GM19240 (cell line): ENCODE results near the gene IQSEC2.

Experiments
- DNase-seq: peaks from one replicate; pipeline ENCODE4 v3.0.0; 2011; ENCODE audit warnings: low spot score; ENCODE audit not compliant: insufficient read length

Gene IQSEC2

GRCh38 chrX:53305219-53305995 is 24.0 kb upstream of the IQSEC2 start:
- no peak for DNase-seq

- DNase-seq = no peak
These were observed 21.8 kb upstream of the IQSEC2 start for GRCh38 chrX:53303195-53303594.

GRCh38 chrX:53300157-53300556 is 18.8 kb upstream of the IQSEC2 start:
- no peak for DNase-seq

- DNase-seq = no peak
These were observed 12.8 kb upstream of the IQSEC2 start for GRCh38 chrX:53294024-53294648.

GRCh38 chrX:53291596-53291995 is 10.2 kb upstream of the IQSEC2 start:
- no peak for DNase-seq

GRCh38 chrX:53290441-53291041 is 9.2 kb upstream of the IQSEC2 start:
- DNase-seq = no peak

- DNase-seq = no peak
These were observed 6.8 kb upstream of the IQSEC2 start for GRCh38 chrX:53288189-53288588.

- DNase-seq = no peak
These were observed 6.2 kb upstream of the IQSEC2 start for GRCh38 chrX:53287493-53288138.

- DNase-seq = no peak
These were observed 4.8 kb upstream of the IQSEC2 start for GRCh38 chrX:53286171-53286570.

- no peak for DNase-seq
These were observed 4.2 kb upstream of the IQSEC2 start for GRCh38 chrX:53285591-53285990.

- DNase-seq = peak; percentile 57
These were observed 3.5 kb upstream of the IQSEC2 start for GRCh38 chrX:53284684-53285447.

- no peak for DNase-seq
These were observed 2.2 kb upstream of the IQSEC2 start for GRCh38 chrX:53283567-53283966.

- DNase-seq = no peak
These were observed 1.7 kb upstream of the IQSEC2 start for GRCh38 chrX:53283099-53283498.

GRCh38 chrX:53281963-53282695 is 745 bp upstream of the IQSEC2 start:
- no peak for DNase-seq

GRCh38 chrX:53280331-53281320 is 758 bp downstream of the IQSEC2 start:
- no peak for DNase-seq

GRCh38 chrX:53279296-53280237 is 1.8 kb downstream of the IQSEC2 start:
- no peak for DNase-seq

GRCh38 chrX:53272808-53273337 is 8.5 kb downstream of the IQSEC2 start:
- no peak for DNase-seq

GRCh38 chrX:53269536-53270107 is 11.8 kb downstream of the IQSEC2 start:
- DNase-seq = no peak
